HG03460 (cell line): ENCODE results near the gene ASXL3.

ENCODE experiments used
- ATAC-seq: cut with Tn5 transposase; IDR thresholded peaks from one replicate; pipeline ENCODE4 v1.9.1; 2021; ENCODE audit not compliant: unreplicated experiment

Gene ASXL3

DNA sequence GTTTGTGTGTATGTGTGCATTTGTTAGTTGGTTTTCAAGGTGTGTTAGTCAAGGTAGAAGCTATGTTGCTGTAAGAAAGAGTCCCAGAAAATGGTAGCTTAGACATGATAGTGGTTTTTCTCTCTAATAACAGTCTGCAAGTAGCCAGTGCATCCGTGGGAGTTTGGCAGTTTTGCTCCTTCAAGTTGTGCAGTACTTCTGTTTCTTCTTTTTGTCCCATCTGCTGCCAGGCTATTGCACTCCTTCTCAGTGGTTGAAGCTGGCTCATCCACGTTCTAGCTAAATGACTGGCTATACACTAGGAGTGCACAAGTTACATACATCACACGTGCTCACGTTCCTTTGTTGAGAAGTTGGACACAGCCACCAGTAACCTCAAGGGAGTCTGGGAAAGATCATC, 134.7 kb downstream of the ASXL3 start:
- no peak for ATAC-seq

DNA sequence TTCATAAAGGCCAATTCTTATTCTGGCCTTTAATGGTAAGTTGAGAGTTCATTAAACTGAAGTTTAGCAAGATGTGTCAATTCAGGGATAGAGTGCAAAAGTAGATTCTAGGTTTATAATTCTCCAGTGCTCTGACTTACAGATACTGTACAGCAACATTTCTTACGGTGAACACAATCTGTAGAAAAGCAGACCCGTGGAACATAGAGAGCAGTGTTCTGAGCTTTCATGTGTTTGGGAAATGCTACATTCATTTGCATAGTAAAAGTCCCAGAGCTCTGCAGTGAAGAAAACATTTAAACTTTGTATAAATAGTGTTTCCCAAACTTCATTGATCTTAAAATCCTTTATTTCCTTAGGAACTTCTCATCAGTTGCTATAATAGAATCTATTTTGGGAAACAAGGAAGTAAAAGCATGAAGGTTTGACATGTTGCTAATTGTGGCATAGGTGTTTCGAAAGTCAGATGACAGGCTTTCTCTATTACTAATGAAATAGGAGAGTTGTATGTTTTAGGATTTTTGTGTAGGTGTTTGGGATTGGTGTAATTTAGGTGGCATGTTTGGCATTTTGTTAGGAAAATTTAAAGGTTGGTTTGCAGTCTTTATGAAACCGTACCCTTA, 138.2 kb downstream of the ASXL3 start:
- ATAC-seq, result no peak

DNA sequence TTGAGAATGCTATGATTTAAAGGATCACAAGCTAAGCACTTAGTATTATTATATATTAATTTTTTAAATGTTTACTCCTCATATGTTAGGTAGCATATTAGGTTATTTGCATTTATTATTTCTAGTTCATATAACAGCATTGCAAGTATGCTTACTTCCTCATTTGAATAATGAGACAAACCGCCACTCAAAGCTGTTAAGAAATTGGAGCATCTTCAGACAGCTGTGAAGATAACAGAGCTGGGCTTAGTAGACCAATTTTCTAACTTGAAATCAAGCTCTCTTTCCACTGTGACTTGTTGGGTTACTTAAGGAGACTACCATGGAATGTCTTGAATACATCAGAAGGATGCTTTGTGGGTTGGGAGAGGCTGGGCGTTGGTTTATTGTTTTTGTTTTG, 139.3 kb downstream of the ASXL3 start:
- ATAC-seq, result no peak

DNA sequence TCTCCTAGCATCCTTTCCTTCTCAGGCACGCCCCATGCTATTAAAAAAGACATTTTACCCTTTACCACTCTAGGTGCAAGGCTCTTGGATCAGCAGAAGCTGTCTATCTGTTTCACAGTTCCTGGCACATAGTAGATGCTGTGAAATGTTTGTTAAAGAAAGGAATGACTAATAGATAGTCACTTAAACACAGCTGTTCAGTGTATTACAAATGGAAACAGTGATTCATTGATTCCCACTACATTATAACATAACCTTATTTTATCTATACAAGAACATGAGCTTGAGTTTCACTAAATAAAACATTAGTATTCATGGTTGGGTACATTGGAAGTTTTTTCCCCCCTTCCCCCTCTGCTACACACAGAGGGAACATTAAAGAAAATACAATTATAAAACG, 142.1 kb downstream of the ASXL3 start:
- ATAC-seq, result no peak

DNA sequence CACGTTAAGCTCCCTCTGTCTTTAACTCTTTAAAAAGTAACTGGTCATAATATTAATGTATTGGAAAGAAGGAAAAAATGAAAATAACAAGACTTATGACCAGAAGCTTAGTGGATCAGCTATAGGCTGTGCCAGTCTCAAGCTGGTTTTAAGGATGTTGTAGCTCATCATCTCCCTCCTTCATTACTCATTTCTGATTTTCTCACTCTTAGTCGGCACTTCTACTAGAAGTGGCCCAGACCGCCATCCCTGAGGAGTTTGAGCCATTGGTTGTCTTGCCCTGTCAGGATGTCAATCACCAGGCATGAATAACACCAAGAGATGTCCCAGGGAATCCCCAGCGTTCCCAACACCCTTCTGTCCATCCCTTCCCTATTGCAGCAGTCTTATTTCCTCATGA, 151.5 kb downstream of the ASXL3 start:
- no peak for ATAC-seq

DNA sequence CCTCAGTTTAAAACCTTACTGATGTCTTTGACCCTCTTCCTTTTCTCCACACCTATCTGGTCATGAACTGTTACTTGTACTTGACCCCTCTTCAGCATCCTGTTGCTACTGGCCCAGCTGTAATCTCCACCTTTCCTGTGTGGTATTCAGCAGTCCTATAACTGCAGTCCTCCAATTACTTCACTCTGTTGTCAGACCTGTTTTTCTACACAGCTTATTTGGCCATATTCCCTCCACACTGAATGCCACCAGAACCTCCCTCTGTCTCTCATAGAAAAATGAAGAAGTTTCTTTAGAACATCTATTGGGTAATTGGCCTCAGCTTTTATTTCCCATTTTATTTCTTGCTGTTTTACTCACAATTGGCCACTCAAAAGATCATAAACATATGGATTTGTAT, 155.4 kb downstream of the ASXL3 start:
- no peak for ATAC-seq

DNA sequence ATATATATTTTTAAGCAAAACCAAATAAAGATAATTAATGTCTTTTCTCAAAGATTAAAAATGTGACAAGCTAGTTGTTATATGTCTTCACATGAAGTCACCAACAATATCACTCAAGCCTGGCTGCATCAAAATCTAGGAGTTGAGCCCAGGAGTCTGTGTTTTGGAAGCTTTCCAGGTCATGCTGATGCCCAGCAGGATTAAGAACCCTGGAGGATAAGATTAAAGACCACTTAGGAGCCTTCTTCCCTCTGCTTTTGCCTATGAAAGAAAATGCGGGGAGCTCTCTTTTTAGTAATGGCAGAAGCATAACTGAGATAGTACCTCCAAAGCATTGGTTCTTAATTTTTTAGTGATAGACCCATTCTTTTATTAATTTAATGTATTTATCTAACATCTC, 157.4 kb downstream of the ASXL3 start:
- ATAC-seq, result no peak

DNA sequence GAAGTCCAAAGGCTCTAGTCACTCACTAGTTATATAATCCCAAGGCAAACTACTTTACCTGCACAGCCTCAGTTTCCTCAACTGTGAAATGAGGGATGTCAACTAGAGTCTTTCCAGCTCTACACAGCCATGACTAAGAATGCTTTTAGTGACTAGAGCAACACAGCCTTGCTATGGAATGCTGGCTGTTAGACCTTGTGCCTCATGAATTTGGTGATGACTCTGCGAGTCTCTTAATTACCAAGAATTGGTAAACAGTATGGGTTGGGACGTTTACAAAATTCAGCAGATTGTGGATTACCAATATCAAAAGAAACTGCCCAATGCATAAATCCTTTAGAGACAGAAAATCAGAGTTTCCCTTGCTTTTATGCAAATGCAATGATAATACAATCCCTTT, 163.7 kb downstream of the ASXL3 start:
- ATAC-seq, result no peak

DNA sequence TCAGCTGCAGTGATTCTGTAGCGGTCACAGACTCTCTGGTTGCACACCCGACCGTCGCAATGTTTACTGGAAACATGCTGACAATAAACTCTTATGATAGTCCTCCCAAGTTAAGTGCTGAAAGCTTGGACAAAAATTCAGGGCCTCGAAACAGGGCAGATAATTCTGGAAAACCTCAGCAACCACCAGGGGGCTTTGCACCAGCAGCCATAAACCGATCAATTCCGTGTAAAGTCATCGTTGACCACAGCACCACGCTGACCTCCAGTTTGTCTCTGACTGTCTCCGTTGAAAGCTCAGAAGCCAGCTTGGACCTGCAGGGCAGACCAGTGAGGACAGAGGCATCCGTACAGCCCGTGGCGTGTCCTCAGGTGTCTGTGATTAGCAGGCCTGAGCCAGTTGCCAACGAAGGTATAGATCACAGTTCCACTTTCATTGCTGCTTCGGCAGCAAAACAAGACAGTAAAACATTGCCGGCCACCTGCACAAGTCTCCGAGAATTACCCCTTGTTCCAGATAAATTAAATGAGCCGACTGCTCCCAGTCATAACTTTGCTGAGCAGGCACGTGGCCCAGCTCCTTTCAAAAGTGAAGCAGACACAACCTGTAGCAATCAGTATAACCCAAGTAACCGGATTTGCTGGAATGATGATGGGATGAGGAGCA, 166.1 kb downstream of the ASXL3 start:
- ATAC-seq, result no peak

DNA sequence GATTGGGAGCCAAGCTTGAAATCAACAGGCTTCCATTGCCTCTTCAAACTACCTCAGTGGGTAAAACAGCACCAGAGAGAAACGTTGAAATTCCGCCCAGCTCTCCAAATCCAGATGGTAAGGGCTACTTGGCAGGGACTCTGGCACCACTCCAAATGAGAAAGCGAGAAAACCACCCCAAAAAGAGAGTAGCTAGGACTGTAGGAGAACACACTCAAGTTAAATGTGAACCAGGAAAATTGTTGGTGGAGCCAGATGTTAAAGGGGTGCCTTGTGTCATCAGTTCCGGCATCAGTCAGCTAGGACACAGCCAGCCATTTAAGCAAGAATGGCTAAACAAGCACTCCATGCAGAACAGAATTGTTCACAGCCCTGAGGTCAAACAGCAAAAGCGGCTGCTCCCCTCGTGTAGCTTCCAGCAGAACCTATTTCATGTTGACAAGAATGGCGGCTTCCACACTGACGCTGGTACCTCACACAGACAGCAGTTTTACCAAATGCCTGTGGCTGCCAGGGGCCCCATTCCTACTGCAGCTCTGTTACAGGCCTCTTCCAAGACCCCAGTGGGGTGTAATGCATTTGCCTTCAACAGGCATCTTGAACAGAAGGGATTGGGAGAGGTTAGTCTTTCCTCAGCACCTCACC, 167.3 kb downstream of the ASXL3 start:
- ATAC-seq, result no peak

DNA sequence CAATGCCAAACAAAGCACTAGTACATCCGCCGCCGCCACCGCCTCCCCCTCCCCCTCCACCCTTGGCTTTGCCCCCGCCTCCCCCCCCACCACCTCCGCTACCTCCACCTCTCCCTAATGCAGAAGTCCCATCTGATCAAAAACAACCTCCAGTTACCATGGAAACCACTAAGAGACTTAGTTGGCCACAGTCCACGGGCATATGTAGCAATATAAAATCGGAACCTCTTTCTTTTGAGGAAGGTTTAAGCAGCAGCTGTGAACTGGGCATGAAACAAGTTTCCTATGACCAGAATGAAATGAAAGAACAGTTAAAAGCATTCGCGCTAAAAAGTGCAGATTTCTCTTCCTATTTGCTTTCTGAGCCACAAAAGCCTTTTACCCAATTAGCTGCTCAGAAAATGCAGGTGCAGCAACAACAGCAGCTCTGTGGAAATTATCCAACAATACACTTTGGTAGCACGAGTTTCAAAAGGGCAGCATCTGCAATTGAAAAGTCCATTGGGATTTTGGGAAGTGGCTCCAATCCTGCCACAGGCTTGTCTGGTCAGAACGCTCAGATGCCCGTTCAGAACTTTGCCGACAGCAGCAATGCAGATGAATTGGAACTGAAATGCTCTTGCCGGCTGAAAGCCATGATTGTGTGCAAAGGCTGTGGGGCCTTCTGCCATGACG, 168.0 kb downstream of the ASXL3 start:
- ATAC-seq, result no peak

DNA sequence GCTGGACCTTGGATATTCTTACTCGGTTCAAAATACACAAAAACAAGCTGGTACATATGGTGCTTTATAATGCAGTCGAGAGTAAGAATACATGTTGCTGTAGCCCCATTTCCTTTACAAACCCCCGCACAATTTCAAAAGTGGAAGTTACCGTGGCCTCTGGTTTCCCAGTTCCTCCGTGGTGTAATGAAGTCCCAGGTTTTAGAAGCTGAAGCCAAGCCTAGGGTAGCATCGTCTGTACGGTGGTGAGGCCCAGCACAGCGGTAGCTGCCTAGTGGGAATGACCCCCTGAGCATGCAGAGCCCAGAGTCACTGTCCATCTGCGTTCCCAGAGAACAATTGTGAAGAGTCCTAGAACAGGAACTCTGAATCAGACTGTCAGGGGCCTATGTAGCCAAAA, 171.8 kb downstream of the ASXL3 start:
- ATAC-seq, result no peak

DNA sequence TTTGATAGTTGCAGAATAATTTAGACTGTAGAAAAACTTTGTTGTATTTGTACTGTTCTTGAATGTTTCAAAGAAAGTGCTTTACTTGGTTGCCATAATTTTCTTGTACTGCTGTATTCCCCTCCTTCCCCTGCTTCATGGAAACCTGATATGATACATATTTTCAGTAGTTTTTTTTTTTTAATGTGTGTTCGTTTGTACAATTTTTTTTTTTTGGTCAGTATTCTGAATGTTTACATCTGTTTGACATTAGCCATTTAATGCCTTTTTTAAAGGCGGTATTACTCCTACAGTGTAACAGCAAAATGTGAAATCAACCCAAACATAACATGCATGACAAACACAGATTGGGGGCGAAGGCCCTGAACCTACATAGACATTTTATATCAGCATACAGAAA, 172.3 kb downstream of the ASXL3 start:
- ATAC-seq, result no peak

DNA sequence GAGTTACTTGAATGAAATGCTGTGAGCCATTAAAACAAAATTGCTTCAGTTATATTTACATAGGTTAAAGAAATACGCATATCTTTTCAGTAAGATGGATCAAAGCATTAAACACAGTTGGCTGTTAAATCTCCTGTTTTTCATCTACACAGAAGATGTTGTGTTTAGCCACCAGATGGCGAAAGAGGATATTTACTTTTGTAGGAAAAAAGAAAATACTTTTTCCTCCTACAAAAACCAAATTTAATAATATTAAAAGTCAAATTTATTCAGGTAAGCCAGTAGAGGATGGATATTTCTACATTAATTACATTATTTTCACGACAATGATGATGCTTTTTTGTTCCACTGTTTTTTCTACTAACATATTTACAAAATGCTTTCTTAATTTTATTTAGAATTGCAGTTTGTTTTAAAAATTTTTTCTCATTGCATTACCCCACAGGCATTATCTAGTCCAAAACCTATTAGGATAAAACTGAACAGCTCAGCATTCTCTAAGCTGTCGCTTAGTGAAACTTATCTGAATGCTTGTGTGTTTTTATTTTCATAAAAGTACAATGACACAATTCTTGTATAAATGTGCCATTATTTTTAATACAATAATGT, 173.7 kb downstream of the ASXL3 start:
- ATAC-seq, result no peak

DNA sequence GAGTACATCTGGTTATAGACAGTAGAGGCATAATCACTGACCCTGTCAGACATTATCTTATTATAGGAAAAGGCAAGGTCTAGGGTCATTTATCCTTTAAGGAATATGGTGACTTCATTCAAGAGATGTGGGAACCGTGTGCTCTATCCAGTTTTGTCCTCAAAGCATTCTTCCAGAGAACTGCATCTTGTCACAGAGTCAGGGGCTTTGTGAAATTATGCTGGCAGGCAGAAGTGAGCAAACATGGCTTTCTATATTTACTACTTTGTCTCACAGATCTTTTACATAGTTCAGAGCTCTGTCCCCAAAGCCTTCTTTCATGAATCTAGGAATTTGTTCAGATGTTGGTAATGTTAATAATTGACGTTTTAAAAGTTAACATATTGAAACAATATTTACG, 177.4 kb downstream of the ASXL3 start:
- ATAC-seq, result no peak

DNA sequence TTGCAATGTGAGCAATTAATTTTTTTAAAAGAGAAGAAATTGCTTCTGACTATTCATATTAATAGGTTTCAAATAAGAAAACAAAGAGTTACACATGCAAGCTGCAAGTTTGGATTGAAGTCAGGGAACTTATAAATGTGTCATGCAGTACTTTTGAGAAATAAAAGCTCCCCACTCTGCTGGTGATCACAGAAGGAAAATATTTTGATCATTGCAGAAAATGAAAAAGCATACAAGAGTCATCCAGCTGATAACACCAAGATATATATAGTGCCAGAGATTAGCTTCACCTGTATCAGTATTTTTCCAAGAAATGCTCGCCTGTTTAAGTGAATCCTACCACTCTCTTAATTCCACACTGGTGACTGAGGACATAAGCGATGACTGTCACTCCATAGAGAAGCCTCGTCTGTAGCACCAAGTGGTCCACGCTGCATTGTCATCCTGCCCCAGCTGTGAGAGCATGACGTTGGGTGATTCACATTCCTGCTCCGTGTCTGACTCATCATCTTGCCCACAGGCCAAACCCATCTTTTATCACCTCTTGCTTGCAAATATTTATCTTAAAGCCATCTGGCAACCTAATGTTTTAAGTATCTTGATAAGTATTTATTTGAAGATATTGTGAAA, 178.0 kb downstream of the ASXL3 start:
- no peak for ATAC-seq

DNA sequence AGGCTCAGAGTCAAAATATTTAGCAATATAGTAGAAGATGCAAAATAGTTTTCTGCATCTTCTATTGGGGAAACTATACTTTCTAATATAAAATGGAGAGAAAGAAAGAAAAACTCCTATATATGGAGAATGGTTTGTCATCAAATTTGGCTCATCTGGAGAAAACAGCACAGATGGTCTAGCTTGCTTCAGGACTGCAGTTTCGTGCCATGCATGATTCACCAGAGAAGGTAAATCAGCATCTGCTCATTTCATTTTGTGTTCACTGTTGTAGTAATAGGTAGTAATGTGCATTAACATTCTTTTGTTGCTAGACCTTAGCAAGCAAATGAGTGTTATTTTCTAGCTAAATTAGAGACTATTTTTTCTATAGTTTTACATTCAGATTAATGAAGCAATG, 179.0 kb downstream of the ASXL3 start:
- ATAC-seq, result no peak

DNA sequence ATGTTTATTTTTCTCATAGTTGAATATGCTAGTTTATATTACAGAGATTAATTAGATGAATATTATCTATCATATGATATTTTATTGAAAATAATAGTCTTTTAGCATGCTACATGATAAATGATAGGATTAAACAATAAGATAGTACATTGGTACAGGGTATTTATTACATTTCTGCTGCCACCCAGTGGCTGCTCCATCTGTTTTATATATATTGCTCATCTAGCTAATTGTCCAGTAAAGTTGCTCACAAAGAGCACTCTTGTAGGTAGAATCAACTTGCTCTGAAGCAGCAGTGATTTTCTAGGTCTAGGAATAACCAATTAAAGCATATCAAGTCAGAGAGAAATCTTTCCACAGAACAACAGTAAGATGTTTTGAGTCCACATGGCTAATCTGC, 183.3 kb downstream of the ASXL3 start:
- ATAC-seq, result no peak

DNA sequence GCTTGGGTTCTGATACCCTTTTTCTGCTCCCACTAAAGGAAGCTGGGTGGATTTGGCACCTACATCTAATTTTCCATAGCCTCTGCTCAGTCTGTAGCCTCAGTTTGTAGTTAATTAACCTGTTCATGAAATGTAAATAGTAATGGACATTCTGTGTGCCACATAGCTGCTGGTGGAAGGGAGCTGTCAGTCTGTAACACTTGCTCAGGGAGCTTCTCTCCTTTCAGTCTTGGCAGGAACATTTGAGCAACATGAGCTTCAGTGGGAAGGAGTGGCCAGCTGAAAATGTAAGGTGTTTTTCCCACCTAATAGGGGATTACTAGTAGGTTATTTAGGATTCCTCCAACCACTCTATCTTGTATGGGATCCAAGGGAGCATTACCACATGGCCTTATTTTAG, 203.4 kb downstream of the ASXL3 start:
- no peak for ATAC-seq
